Ecto neural progenitor cell (in vitro differentiated cells): ENCODE measurements around the gene FRA10AC1.

Source experiments
- DNase-seq: peaks from one replicate; pipeline ENCODE4 v3.0.0-alpha.2; 2018; ENCODE audit warnings: low spot score

FRA10AC1 gene

GRCh38 chr10:93629647-93630305, 72.6 kb downstream of the FRA10AC1 start:
- no peak for DNase-seq

- no peak for DNase-seq
Measured at GRCh38 chr10:93628858-93629257, 73.5 kb downstream of the FRA10AC1 start.

- DNase-seq, result no peak
Measured at GRCh38 chr10:93622942-93623341, 79.5 kb downstream of the FRA10AC1 start.

GRCh38 chr10:93620925-93621324, 81.5 kb downstream of the FRA10AC1 start:
- no peak for DNase-seq
